HepG2 (cell line): Measurements from ENCODE around the gene PLB1. TPM values are rescaled to one million over a fixed set of nuclear protein-coding genes. Genes with fewer than 3 reads are reported as not detected.

ENCODE experiments used
- CAMTA2 ChIP-seq: sonication (generic); formaldehyde crosslinking; IDR thresholded peaks from 2 replicates; pipeline ENCODE4 v1.4.0; 2020; ENCODE audit warnings: mild to moderate bottlenecking, missing genetic modification reagents, borderline replicate concordance
- FLYWCH1 ChIP-seq: sonication (generic); formaldehyde crosslinking; IDR thresholded peaks from 2 replicates; pipeline ENCODE4 v1.8.1; 2023; ENCODE audit warnings: mild to moderate bottlenecking, missing genetic modification reagents
- FOXJ3 ChIP-seq: sonication (generic); formaldehyde crosslinking; IDR thresholded peaks from 2 replicates; pipeline ENCODE4 v1.4.0; 2020; ENCODE audit warnings: missing genetic modification reagents, mild to moderate bottlenecking, borderline replicate concordance
- GMEB2 ChIP-seq: IDR thresholded peaks from 2 replicates; pipeline ENCODE4 v1.6.1; 2016; ENCODE audit warnings: missing biosample characterization, missing genetic modification reagents, low read depth
- KDM3A ChIP-seq: IDR thresholded peaks from 2 replicates; pipeline ENCODE4 v1.6.1; 2018; ENCODE audit warnings: low read depth, missing compliant biosample characterization
- KDM5B ChIP-seq: sonication (generic); formaldehyde crosslinking; IDR thresholded peaks from 2 replicates; pipeline ENCODE4 v1.4.0; 2020; ENCODE audit warnings: missing genetic modification reagents, mild to moderate bottlenecking, borderline replicate concordance
- MATR3 ChIP-seq: sonication (generic); formaldehyde crosslinking; IDR thresholded peaks from 2 replicates; pipeline ENCODE4 v1.4.0; 2020; ENCODE audit warnings: missing genetic modification reagents
- PAX8 ChIP-seq: sonication (generic); formaldehyde crosslinking; IDR thresholded peaks from 2 replicates; pipeline ENCODE4 v1.8.0; 2022; ENCODE audit warnings: mild to moderate bottlenecking, missing genetic modification reagents, borderline replicate concordance
- PHF8 ChIP-seq: sonication (generic); formaldehyde crosslinking; IDR thresholded peaks from 2 replicates; pipeline ENCODE4 v1.5.0; 2020; ENCODE audit warnings: missing genetic modification reagents
- SPEN ChIP-seq: sonication (generic); formaldehyde crosslinking; IDR thresholded peaks from 2 replicates; pipeline ENCODE4 v1.5.1; 2020; ENCODE audit warnings: low read depth, mild to moderate bottlenecking, missing genetic modification reagents
- XBP1 ChIP-seq: sonication (generic); formaldehyde crosslinking; IDR thresholded peaks from 2 replicates; pipeline ENCODE4 v1.5.0; 2020; ENCODE audit warnings: missing genetic modification reagents
- ZNF180 ChIP-seq: sonication (generic); formaldehyde crosslinking; IDR thresholded peaks from 2 replicates; pipeline ENCODE4 v1.4.0; 2020; ENCODE audit warnings: low read depth, missing genetic modification reagents, borderline replicate concordance
- polyA plus RNA-seq, 8 experiments: library from polyadenylated mRNA; depleted of rRNA in 3 of 8; stranded (reverse) in 7 of 8; unstranded in 1 of 8; fragments of >200 nt; fragmentation: Illumina TruSeq in 4 of 8; extraction: Trizol in 4 of 8; gene quantifications; 2 replicates each; pipeline versions ENCODE4 v1.2.1 to v1.2.3, GENCODE V29; 2011 to 2016; ENCODE audit warnings: low read depth in 4 of 8, missing spikeins in 1 of 8, mixed read lengths in 1 of 8; ENCODE audit not compliant: insufficient read depth in 1 of 8
- total RNA-seq, 5 experiments: library from RNA; depleted of rRNA; stranded (reverse); fragments of >200 nt; fragmentation: Illumina TruSeq; extraction: Trizol; gene quantifications; 2 replicates each; pipeline ENCODE4 v1.2.3, GENCODE V29; 2016; ENCODE audit warnings: low read depth in 1 of 5
- TF ChIP-seq, protein P1 (sequence below): sonication (generic); formaldehyde crosslinking; IDR thresholded peaks from 2 replicates; pipeline ENCODE4 v1.5.0; 2020; ENCODE audit warnings: missing genetic modification reagents
- TF ChIP-seq, protein P2 (sequence below): IDR thresholded peaks from 2 replicates; pipeline ENCODE4 v1.6.1; 2016; ENCODE audit warnings: mild to moderate bottlenecking
- TF ChIP-seq, protein P3 (sequence below): IDR thresholded peaks from 2 replicates; pipeline ENCODE4 v1.6.1; 2016; ENCODE audit warnings: low read depth, missing genetic modification reagents, missing compliant biosample characterization
- TF ChIP-seq, protein P4 (sequence below): sonication (generic); formaldehyde crosslinking; IDR thresholded peaks from 2 replicates; pipeline ENCODE4 v1.8.0; 2022; ENCODE audit warnings: mild to moderate bottlenecking, missing genetic modification reagents, borderline replicate concordance

PLB1 gene
- total and polyA plus RNA-seq, 2 of the 13 experiments (the other 11 are each of a cell fraction or from before 2014, with no cell fraction given), result 0.20 to 1.8 TPM

DNA sequence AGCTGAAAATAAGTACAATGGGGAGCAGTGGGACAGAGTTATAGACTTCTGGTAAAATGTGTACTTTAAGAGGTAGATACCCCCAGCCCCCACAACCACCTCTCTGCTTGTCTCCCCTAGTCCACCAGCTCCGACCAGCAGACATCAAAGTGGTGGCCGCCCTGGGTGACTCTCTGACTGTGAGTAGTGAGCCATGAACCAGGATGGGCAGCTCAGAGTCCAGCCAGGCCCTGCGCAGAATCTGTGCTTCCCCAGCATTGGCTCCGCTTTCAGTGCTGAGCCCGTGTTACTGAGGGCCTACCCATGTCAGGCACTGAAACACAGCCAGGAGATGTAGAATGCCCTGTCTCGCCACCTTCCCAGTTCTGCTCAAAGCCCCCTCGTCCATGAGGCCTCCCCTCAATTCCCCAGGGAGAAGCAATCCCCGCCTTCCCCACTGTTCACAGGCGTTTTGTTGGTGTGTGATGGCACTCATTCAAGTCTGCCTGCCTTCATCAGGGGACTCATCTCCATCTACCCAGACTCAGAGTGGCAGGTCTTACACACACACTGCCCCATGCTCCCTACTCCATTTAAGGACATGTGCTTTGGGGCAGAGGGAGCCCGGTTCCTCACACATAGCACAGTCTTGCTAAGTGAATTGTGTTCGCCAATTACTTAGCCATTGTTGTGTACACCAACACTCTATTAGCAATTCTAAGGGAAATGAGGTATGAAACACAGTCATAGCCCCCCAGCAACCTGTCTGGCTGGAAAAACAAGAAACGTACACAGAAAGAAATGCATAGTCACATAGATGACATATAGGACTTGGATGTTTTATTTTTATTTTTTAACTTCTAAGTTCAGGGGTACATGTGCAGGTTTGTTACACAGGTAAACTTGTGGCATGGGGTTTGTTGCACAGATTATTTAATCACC, 122.6 kb downstream of the PLB1 start (continued):
- TF ChIP-seq, protein P1, sequence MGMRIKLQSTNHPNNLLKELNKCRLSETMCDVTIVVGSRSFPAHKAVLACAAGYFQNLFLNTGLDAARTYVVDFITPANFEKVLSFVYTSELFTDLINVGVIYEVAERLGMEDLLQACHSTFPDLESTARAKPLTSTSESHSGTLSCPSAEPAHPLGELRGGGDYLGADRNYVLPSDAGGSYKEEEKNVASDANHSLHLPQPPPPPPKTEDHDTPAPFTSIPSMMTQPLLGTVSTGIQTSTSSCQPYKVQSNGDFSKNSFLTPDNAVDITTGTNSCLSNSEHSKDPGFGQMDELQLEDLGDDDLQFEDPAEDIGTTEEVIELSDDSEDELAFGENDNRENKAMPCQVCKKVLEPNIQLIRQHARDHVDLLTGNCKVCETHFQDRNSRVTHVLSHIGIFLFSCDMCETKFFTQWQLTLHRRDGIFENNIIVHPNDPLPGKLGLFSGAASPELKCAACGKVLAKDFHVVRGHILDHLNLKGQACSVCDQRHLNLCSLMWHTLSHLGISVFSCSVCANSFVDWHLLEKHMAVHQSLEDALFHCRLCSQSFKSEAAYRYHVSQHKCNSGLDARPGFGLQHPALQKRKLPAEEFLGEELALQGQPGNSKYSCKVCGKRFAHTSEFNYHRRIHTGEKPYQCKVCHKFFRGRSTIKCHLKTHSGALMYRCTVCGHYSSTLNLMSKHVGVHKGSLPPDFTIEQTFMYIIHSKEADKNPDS (CRISPR knock-in tag), result 0 out of 2 replicates have a peak, but pooled peaks have one; percentile 7
- TF ChIP-seq XBP1 (CRISPR knock-in tag) (no peak), FOXJ3 (CRISPR knock-in tag) (no peak), PHF8 (CRISPR knock-in tag) (no peak; the same call in 1 of the 2 replicates), FLYWCH1 (CRISPR knock-in tag) (no peak), MATR3 (CRISPR knock-in tag) (no peak), PAX8 (CRISPR knock-in tag) (no peak), KDM5B (CRISPR knock-in tag) (no peak; the same call in 1 of the 2 replicates), KDM3A (CRISPR knock-in tag) (no peak; the same call in 1 of the 2 replicates), CAMTA2 (no peak), GMEB2 (CRISPR knock-in tag) (no peak), ZNF180 (CRISPR knock-in tag) (no peak), SPEN (CRISPR knock-in tag) (peak; percentile 48; the same call in 1 of the 2 replicates)
- TF ChIP-seq, protein P2, sequence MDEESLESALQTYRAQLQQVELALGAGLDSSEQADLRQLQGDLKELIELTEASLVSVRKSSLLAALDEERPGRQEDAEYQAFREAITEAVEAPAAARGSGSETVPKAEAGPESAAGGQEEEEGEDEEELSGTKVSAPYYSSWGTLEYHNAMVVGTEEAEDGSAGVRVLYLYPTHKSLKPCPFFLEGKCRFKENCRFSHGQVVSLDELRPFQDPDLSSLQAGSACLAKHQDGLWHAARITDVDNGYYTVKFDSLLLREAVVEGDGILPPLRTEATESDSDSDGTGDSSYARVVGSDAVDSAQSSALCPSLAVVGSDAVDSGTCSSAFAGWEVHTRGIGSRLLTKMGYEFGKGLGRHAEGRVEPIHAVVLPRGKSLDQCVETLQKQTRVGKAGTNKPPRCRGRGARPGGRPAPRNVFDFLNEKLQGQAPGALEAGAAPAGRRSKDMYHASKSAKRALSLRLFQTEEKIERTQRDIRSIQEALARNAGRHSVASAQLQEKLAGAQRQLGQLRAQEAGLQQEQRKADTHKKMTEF (CRISPR knock-in tag), result peak; percentile 26; the same call in 1 of the 2 replicates
- TF ChIP-seq, protein P3, sequence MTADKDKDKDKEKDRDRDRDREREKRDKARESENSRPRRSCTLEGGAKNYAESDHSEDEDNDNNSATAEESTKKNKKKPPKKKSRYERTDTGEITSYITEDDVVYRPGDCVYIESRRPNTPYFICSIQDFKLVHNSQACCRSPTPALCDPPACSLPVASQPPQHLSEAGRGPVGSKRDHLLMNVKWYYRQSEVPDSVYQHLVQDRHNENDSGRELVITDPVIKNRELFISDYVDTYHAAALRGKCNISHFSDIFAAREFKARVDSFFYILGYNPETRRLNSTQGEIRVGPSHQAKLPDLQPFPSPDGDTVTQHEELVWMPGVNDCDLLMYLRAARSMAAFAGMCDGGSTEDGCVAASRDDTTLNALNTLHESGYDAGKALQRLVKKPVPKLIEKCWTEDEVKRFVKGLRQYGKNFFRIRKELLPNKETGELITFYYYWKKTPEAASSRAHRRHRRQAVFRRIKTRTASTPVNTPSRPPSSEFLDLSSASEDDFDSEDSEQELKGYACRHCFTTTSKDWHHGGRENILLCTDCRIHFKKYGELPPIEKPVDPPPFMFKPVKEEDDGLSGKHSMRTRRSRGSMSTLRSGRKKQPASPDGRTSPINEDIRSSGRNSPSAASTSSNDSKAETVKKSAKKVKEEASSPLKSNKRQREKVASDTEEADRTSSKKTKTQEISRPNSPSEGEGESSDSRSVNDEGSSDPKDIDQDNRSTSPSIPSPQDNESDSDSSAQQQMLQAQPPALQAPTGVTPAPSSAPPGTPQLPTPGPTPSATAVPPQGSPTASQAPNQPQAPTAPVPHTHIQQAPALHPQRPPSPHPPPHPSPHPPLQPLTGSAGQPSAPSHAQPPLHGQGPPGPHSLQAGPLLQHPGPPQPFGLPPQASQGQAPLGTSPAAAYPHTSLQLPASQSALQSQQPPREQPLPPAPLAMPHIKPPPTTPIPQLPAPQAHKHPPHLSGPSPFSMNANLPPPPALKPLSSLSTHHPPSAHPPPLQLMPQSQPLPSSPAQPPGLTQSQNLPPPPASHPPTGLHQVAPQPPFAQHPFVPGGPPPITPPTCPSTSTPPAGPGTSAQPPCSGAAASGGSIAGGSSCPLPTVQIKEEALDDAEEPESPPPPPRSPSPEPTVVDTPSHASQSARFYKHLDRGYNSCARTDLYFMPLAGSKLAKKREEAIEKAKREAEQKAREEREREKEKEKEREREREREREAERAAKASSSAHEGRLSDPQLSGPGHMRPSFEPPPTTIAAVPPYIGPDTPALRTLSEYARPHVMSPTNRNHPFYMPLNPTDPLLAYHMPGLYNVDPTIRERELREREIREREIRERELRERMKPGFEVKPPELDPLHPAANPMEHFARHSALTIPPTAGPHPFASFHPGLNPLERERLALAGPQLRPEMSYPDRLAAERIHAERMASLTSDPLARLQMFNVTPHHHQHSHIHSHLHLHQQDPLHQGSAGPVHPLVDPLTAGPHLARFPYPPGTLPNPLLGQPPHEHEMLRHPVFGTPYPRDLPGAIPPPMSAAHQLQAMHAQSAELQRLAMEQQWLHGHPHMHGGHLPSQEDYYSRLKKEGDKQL (CRISPR knock-in tag), result no peak
- TF ChIP-seq, protein P4, sequence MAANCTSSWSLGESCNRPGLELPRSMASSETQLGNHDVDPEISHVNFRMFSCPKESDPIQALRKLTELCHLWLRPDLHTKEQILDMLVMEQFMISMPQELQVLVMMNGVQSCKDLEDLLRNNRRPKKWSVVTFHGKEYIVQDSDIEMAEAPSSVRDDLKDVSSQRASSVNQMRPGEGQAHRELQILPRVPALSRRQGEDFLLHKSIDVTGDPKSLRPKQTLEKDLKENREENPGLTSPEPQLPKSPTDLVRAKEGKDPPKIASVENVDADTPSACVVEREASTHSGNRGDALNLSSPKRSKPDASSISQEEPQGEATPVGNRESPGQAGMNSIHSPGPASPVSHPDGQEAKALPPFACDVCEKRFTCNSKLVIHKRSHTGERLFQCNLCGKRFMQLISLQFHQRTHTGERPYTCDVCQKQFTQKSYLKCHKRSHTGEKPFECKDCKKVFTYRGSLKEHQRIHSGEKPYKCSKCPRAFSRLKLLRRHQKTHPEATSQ (CRISPR knock-in tag), result no peak
